ENCODE data around the gene GHR.
"Not testable (repeated sequence)": the region's sequence is repeated elsewhere in the genome, so short reads cannot be mapped to it uniquely, and the experiment has no call there.

DNA sequence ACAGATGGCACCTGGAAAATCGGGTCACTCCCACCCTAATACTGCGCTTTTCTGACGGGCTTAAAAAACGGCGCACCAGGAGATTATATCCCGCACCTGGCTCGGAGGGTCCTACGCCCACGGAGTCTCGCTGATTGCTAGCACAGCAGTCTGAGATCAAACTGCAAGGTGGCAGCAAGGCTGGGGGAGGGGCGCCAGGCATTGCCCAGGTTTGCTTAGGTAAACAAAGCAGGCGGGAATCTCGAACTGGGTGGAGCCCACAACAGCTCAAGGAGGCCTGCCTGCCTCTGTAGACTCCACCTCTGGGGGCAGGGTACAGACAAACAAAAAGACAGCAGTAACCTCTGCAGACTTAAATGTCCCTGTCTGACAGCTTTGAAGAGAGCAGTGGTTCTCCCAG is 236.6 kb downstream of the GHR start:
- not testable (repeated sequence) for TF ChIP-seq ZNF76 (tag by site-specific recombination; IDR thresholded peaks at IDR 0.05; ENCODE audit: borderline replicate concordance, low read depth); ZNF398 (tag by site-specific recombination; IDR thresholded peaks at IDR 0.05); ZNF184 (tag by site-specific recombination; IDR thresholded peaks at IDR 0.05); TCF7L2 (IDR thresholded peaks at IDR 0.05; ENCODE audit: borderline replicate concordance, low read depth, low read length); ZNF239 (tag by site-specific recombination; IDR thresholded peaks at IDR 0.05); MEIS1 (CRISPR knock-in tag; IDR thresholded peaks at IDR 0.05; ENCODE audit: borderline replicate concordance); ZNF133 (tag by site-specific recombination; IDR thresholded peaks at IDR 0.05)
- TF ChIP-seq, protein P1, sequence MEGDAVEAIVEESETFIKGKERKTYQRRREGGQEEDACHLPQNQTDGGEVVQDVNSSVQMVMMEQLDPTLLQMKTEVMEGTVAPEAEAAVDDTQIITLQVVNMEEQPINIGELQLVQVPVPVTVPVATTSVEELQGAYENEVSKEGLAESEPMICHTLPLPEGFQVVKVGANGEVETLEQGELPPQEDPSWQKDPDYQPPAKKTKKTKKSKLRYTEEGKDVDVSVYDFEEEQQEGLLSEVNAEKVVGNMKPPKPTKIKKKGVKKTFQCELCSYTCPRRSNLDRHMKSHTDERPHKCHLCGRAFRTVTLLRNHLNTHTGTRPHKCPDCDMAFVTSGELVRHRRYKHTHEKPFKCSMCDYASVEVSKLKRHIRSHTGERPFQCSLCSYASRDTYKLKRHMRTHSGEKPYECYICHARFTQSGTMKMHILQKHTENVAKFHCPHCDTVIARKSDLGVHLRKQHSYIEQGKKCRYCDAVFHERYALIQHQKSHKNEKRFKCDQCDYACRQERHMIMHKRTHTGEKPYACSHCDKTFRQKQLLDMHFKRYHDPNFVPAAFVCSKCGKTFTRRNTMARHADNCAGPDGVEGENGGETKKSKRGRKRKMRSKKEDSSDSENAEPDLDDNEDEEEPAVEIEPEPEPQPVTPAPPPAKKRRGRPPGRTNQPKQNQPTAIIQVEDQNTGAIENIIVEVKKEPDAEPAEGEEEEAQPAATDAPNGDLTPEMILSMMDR (tag by site-specific recombination; IDR thresholded peaks at IDR 0.05): not testable (repeated sequence)
- TF ChIP-seq, protein P2, sequence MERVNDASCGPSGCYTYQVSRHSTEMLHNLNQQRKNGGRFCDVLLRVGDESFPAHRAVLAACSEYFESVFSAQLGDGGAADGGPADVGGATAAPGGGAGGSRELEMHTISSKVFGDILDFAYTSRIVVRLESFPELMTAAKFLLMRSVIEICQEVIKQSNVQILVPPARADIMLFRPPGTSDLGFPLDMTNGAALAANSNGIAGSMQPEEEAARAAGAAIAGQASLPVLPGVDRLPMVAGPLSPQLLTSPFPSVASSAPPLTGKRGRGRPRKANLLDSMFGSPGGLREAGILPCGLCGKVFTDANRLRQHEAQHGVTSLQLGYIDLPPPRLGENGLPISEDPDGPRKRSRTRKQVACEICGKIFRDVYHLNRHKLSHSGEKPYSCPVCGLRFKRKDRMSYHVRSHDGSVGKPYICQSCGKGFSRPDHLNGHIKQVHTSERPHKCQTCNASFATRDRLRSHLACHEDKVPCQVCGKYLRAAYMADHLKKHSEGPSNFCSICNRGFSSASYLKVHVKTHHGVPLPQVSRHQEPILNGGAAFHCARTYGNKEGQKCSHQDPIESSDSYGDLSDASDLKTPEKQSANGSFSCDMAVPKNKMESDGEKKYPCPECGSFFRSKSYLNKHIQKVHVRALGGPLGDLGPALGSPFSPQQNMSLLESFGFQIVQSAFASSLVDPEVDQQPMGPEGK (tag by site-specific recombination; IDR thresholded peaks at IDR 0.05): not testable (repeated sequence)
- TF ChIP-seq, protein P3, sequence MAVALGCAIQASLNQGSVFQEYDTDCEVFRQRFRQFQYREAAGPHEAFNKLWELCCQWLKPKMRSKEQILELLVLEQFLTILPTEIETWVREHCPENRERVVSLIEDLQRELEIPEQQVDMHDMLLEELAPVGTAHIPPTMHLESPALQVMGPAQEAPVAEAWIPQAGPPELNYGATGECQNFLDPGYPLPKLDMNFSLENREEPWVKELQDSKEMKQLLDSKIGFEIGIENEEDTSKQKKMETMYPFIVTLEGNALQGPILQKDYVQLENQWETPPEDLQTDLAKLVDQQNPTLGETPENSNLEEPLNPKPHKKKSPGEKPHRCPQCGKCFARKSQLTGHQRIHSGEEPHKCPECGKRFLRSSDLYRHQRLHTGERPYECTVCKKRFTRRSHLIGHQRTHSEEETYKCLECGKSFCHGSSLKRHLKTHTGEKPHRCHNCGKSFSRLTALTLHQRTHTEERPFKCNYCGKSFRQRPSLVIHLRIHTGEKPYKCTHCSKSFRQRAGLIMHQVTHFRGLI (tag by site-specific recombination; IDR thresholded peaks at IDR 0.05): not testable (repeated sequence)
- TF ChIP-seq, protein P4, sequence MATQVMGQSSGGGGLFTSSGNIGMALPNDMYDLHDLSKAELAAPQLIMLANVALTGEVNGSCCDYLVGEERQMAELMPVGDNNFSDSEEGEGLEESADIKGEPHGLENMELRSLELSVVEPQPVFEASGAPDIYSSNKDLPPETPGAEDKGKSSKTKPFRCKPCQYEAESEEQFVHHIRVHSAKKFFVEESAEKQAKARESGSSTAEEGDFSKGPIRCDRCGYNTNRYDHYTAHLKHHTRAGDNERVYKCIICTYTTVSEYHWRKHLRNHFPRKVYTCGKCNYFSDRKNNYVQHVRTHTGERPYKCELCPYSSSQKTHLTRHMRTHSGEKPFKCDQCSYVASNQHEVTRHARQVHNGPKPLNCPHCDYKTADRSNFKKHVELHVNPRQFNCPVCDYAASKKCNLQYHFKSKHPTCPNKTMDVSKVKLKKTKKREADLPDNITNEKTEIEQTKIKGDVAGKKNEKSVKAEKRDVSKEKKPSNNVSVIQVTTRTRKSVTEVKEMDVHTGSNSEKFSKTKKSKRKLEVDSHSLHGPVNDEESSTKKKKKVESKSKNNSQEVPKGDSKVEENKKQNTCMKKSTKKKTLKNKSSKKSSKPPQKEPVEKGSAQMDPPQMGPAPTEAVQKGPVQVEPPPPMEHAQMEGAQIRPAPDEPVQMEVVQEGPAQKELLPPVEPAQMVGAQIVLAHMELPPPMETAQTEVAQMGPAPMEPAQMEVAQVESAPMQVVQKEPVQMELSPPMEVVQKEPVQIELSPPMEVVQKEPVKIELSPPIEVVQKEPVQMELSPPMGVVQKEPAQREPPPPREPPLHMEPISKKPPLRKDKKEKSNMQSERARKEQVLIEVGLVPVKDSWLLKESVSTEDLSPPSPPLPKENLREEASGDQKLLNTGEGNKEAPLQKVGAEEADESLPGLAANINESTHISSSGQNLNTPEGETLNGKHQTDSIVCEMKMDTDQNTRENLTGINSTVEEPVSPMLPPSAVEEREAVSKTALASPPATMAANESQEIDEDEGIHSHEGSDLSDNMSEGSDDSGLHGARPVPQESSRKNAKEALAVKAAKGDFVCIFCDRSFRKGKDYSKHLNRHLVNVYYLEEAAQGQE (tag by site-specific recombination; IDR thresholded peaks at IDR 0.05): not testable (repeated sequence)
